ENCODE results near the gene LAMC3. TPM values are rescaled to one million over a fixed set of nuclear protein-coding genes. Genes with fewer than 3 reads are reported as not detected.
A peak's percentile ranks its signal among the peaks of the same experiment; 100 is the strongest.

LAMC3 gene
- total and polyA plus RNA-seq, 9 of the 15 experiments (the other 6 are each of a cell fraction or from before 2014, with no cell fraction given): 0.10 TPM; not detected in 8

DNA sequence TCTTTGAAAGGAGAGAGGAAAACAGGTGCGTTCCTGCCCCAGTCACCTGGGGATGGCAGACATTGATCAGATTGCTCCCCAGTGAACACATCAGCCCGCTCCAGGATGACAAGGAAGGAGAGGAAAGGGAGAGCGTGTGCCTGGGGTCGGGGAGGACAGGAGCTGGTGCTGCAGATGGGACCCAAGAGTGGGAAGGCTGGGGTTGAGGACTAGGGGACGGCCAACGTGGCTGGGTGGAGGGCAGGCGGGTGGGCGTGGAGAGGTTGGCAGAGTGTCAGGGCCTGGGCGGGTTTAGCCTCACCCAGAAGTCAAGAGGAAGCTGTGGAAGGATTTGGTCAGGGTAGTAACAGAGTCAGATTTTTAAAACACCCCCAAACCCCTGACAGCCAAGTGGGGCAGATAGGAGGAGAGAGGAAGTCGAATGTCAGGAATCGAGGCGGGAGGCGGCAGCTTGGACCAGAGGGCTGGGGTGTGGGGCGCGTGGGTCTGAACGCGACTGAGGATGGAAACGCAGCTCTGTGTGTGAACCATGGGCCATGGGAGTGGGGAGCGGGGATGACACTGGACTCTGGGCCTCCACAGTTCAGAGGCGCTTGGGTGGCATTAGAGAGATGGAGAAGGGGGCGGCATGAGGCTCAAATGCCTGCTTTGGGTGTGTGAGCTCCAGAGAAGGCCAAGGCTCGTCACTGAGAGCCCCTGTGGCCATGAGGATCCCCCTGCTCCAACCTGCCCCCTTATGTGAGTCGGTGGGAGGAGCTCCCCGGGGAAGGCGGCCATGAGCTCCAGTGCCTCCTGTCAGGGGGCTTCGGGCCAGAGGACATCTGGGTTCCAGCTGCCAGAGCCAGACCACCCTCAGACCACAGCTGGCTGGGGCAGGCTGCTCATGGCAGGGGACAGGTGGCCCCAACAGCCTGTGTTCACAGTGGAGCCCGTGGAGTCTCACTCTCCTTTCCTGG, 24.6 kb downstream of the LAMC3 start:
- 0 out of 2 replicates have a peak, but pooled peaks cover 2% of the 10 kb centered on the region for H3K9me3 ChIP-seq (replicated peaks; ENCODE audit: control insufficient read depth, insufficient read depth, low read depth, low read length)
- peak in 3 of 4 experiments; percentile 63 to 72 (median 67) for DNase-seq (ENCODE audit: extremely low read depth in 1 of 4, low spot score in 3 of 4)
- H3K27me3 ChIP-seq (ENCODE audit: control insufficient read depth in 2 of 2, insufficient read depth in 2 of 2, low read length in 2 of 2): peaks cover 93 to 100% of the 10 kb centered on the region in 2 experiments
- H3K36me3 ChIP-seq (ENCODE audit: control insufficient read depth, insufficient read depth, low read length): no peaks in the 10 kb centered on the region
- no peak overlapping the region for H3K4me3 ChIP-seq
- ATAC-seq: peak; percentile 0; the same call in 1 of the 3 replicates
- WGBS (ENCODE audit: insufficient coverage, low coverage, missing lambda C conversion rate): under 1% methylated on average over 27 of the region's 27 CpGs
- intact Hi-C loops (cut with micrococcal nuclease): no loop called here
- no peaks in the 10 kb centered on the region for H3K79me2 ChIP-seq (ENCODE audit: control insufficient read depth, insufficient read depth, low read length)
- H3K9me1 ChIP-seq (ENCODE audit: control insufficient read depth, insufficient read depth, low read length): peaks cover 18% of the 10 kb centered on the region
- peak overlapping the region in 1 of 2 experiments; percentile 24; a peak in 2 of 4 replicates for H3K9ac ChIP-seq (ENCODE audit: insufficient read depth in 1 of 2, low read depth in 2 of 2, low read length in 2 of 2)
- no peak overlapping the region for H3K27ac ChIP-seq (ENCODE audit: extremely low read depth, low read depth, low read length)
- H4K20me1 ChIP-seq (replicated peaks; ENCODE audit: control insufficient read depth, insufficient read depth, low read length): peaks cover 83% of the 10 kb centered on the region
- TF ChIP-seq HDGF (IDR thresholded peaks at IDR 0.05): no peak
- TF ChIP-seq, protein P1, sequence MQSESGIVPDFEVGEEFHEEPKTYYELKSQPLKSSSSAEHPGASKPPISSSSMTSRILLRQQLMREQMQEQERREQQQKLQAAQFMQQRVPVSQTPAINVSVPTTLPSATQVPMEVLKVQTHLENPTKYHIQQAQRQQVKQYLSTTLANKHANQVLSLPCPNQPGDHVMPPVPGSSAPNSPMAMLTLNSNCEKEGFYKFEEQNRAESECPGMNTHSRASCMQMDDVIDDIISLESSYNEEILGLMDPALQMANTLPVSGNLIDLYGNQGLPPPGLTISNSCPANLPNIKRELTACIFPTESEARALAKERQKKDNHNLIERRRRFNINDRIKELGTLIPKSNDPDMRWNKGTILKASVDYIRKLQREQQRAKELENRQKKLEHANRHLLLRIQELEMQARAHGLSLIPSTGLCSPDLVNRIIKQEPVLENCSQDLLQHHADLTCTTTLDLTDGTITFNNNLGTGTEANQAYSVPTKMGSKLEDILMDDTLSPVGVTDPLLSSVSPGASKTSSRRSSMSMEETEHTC (IDR thresholded peaks at IDR 0.05): no peak
- TF ChIP-seq MLX (CRISPR knock-in tag; conservative IDR thresholded peaks at IDR 0.05): 0 out of 4 replicates have a peak, but pooled peaks of 1 of the 2 experiments have one; percentile 13
- TF ChIP-seq ZBED1 (IDR thresholded peaks at IDR 0.05): no peak
- TF ChIP-seq NFE2 (IDR thresholded peaks at IDR 0.05; ENCODE audit: low read depth): no peak
- in situ Hi-C loops (cut with MboI): loop anchor here (10.0 kb wide), 1 partner anchor 329 kb away; no protein-coding TSS in a partner anchor
- no TSS peak for BruUV-seq (replicated peaks)
- POLR2A ChIA-PET: interaction anchor here (0.6 to 99.3 kb wide), 22 partner anchors 8 to 174 kb away, joined by 3 to 3336 read pairs (median 6); partner anchors contain the start of genes AIF1L, LAMC3 and NUP214
- H3K4me1 ChIP-seq (replicated peaks in 1 of 2; ENCODE audit: control insufficient read depth in 2 of 2, insufficient read depth in 2 of 2, low read length in 2 of 2): peaks cover 0 to 35% of the 10 kb centered on the region in 2 experiments; a peak in 2 of 5 replicates
- no peak overlapping the region for H3K4me2 ChIP-seq (ENCODE audit: insufficient read depth, low read length)
- no peak overlapping the region for H2AFZ ChIP-seq (ENCODE audit: low read depth, low read length)
- CTCF ChIA-PET (ENCODE audit: low intra/inter-chr PET ratio): no interaction called here
- no peak for FAIRE-seq

Data from K562 (cell line).